LNCaP clone FGC (cell line): ENCODE data around the gene BCAR3.

ENCODE experiments used
- DNase-seq: peaks from one replicate; pipeline ENCODE4 v3.0.0-alpha.2; 2011; ENCODE audit warnings: low read depth
- H3K4me3 ChIP-seq: 2 replicates; pipeline ENCODE4 v1.5.1; 2011; ENCODE audit warnings: mild to moderate bottlenecking, low read depth, low read length, control low read depth
- CTCF ChIP-seq: IDR thresholded peaks from 2 replicates; pipeline ENCODE4 v1.5.1; 2012; ENCODE audit warnings: mild to moderate bottlenecking; ENCODE audit not compliant: control insufficient read depth, insufficient read depth; ENCODE audit errors: extremely low read depth

Gene BCAR3

GRCh38 chr1:93578911-93579825 lies 102.5 kb downstream of the BCAR3 start:
- TF ChIP-seq CTCF, result no peak
- DNase-seq, result no peak
- no peak overlapping the region for H3K4me3 ChIP-seq

GRCh38 chr1:93578433-93578830 lies 103.2 kb downstream of the BCAR3 start:
- H3K4me3 ChIP-seq, result no peak overlapping the region
- no peak for TF ChIP-seq CTCF
- DNase-seq, result no peak

- TF ChIP-seq CTCF, result no peak
- no peak overlapping the region for H3K4me3 ChIP-seq
- no peak for DNase-seq
Measured at GRCh38 chr1:93577536-93578432, 103.9 kb downstream of the BCAR3 start.

GRCh38 chr1:93576746-93577145 lies 104.9 kb downstream of the BCAR3 start:
- no peak for TF ChIP-seq CTCF
- no peak overlapping the region for H3K4me3 ChIP-seq
- DNase-seq, result no peak

- no peak for DNase-seq
- TF ChIP-seq CTCF, result no peak
- no peak overlapping the region for H3K4me3 ChIP-seq
Measured at GRCh38 chr1:93576346-93576745, 105.3 kb downstream of the BCAR3 start.

GRCh38 chr1:93575621-93576284 lies 105.9 kb downstream of the BCAR3 start:
- H3K4me3 ChIP-seq, result no peak overlapping the region
- DNase-seq, result no peak
- TF ChIP-seq CTCF, result no peak
